ENCODE results near the gene LMAN2L.

DNA sequence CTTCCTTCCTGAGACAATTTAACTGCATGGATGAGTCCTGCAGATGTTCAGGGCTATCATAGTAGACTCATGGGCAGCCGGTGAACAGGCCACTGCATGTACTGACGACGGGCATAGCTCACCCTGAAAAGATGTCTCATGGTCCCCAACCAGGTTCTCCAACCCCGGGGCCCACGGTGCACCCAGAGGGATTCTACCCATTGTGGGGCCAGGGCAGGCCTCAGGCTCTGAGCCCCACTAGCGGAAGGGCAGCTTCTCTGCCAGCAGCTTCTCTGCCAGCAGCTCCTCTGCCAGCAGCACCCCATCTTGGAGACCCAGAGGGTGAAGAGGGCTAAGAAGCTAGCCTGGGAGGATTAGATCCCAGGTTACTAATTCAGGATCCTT, 17.6 kb upstream of the LMAN2L start:
- no peak for TF ChIP-seq EZH2 (IDR thresholded peaks at IDR 0.05; ENCODE audit: borderline replicate concordance, low read depth, low read length, poor library complexity, severe bottlenecking)
- TF ChIP-seq, protein P1, sequence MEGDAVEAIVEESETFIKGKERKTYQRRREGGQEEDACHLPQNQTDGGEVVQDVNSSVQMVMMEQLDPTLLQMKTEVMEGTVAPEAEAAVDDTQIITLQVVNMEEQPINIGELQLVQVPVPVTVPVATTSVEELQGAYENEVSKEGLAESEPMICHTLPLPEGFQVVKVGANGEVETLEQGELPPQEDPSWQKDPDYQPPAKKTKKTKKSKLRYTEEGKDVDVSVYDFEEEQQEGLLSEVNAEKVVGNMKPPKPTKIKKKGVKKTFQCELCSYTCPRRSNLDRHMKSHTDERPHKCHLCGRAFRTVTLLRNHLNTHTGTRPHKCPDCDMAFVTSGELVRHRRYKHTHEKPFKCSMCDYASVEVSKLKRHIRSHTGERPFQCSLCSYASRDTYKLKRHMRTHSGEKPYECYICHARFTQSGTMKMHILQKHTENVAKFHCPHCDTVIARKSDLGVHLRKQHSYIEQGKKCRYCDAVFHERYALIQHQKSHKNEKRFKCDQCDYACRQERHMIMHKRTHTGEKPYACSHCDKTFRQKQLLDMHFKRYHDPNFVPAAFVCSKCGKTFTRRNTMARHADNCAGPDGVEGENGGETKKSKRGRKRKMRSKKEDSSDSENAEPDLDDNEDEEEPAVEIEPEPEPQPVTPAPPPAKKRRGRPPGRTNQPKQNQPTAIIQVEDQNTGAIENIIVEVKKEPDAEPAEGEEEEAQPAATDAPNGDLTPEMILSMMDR (conservative IDR thresholded peaks at IDR 0.05; ENCODE audit: low read depth, low read length): no peak

Data from A673 (cell line).